Measurements from ENCODE around the gene ACOX3. TPM values are rescaled to one million over a fixed set of nuclear protein-coding genes. Genes with fewer than 3 reads are reported as not detected.

The ACOX3 gene
- total RNA-seq, 4 donors from 2014 or later = 18.7 to 104 (median 31.3) TPM

- TF ChIP-seq POLR2AphosphoS5 (IDR thresholded peaks at IDR 0.05) (no peak), CTCF (IDR thresholded peaks at IDR 0.05) (no peak), EP300 (IDR thresholded peaks at IDR 0.05; ENCODE audit: low read depth) (no peak)
- WGBS, 2 donors (ENCODE audit: low coverage in 1 of 2) = 77% methylated on average over 2 of the region's 2 CpGs; no CpG with 5 or more reads in 1 of the 2 donors
- Histone ChIP-seq H3K36me3 (peaks cover 0 to 4% (median 2%) of the 10 kb centered on the region in 4 donors), H3K4me1 (peaks cover 0 to 5% (median 2%) of the 10 kb centered on the region in 4 donors), H3K9me3 (no peaks in the 10 kb centered on the region), H3K4me3 (no peak overlapping the region), H3K27ac (no peak overlapping the region), H3K27me3 (no peaks in the 10 kb centered on the region)
- in situ Hi-C loops (cut with MboI; ENCODE audit: low pct_ligation_motif_present in 1 of 4, low pct_unique_long_range_greater_than_20kb in 1 of 4, low sequenced_read_pairs in 3 of 4) (loop anchor here in 2 of 4 donors (25.0 kb wide), 2 partner anchors 177 to 252 kb away; partner anchors contain the start of gene ABLIM2 (in 1 of the 2)), intact Hi-C loops (cut with DNase I; ENCODE audit: low total_unique reads) (no loop called here)
- DNase-seq = no peak
These were observed 26.1 kb downstream of the ACOX3 start for GRCh38 chr4:8414377-8414776.

GRCh38 chr4:8412288-8412687, 28.2 kb downstream of the ACOX3 start:
- in situ Hi-C loops (cut with MboI; ENCODE audit: low pct_ligation_motif_present in 1 of 4, low pct_unique_long_range_greater_than_20kb in 1 of 4, low sequenced_read_pairs in 3 of 4) = loop anchor here in 2 of 4 donors (25.0 kb wide), 2 partner anchors 175 to 250 kb away; partner anchors contain the start of gene ABLIM2 (in 1 of the 2)
- Histone ChIP-seq H3K4me1 (peaks cover 0 to 15% (median 7%) of the 10 kb centered on the region in 4 donors), H3K9me3 (no peaks in the 10 kb centered on the region), H3K27ac (no peak overlapping the region), H3K36me3 (peaks cover 0 to 4% (median 2%) of the 10 kb centered on the region in 4 donors), H3K27me3 (no peaks in the 10 kb centered on the region), H3K4me3 (no peak overlapping the region)
- 91 to 95% methylated on average over 4 to 5 of the region's 5 CpGs for WGBS, 2 donors (ENCODE audit: low coverage in 1 of 2)
- no peak for TF ChIP-seq EP300 (IDR thresholded peaks at IDR 0.05; ENCODE audit: low read depth)
- no peak for TF ChIP-seq POLR2A (IDR thresholded peaks at IDR 0.05)
- TF ChIP-seq CTCF (IDR thresholded peaks at IDR 0.05) = no peak
- TF ChIP-seq POLR2AphosphoS5 (IDR thresholded peaks at IDR 0.05) = no peak
- no peak for DNase-seq
- intact Hi-C loops (cut with DNase I; ENCODE audit: low total_unique reads) = no loop called here

GRCh38 chr4:8411351-8412180, 29.0 kb downstream of the ACOX3 start:
- DNase-seq = no peak
- no peak overlapping the region for H3K4me3 ChIP-seq
- peaks cover 0 to 4% (median 2%) of the 10 kb centered on the region in 4 donors for H3K36me3 ChIP-seq
- intact Hi-C loops (cut with DNase I; ENCODE audit: low total_unique reads) = no loop called here
- H3K9me3 ChIP-seq = no peaks in the 10 kb centered on the region
- H3K27me3 ChIP-seq = no peaks in the 10 kb centered on the region
- TF ChIP-seq POLR2A (IDR thresholded peaks at IDR 0.05) = no peak
- no peak for TF ChIP-seq EP300 (IDR thresholded peaks at IDR 0.05; ENCODE audit: low read depth)
- no peak for TF ChIP-seq CTCF (IDR thresholded peaks at IDR 0.05)
- TF ChIP-seq POLR2AphosphoS5 (IDR thresholded peaks at IDR 0.05) = no peak
- H3K4me1 ChIP-seq = peaks cover 0 to 15% (median 7%) of the 10 kb centered on the region in 4 donors
- WGBS, 2 donors (ENCODE audit: low coverage in 1 of 2) = 92 to 100% methylated on average over 7 to 13 of the region's 13 CpGs
- H3K27ac ChIP-seq = no peak overlapping the region
- in situ Hi-C loops (cut with MboI; ENCODE audit: low pct_ligation_motif_present in 1 of 4, low pct_unique_long_range_greater_than_20kb in 1 of 4, low sequenced_read_pairs in 3 of 4) = loop anchor here in 2 of 4 donors (25.0 kb wide), 2 partner anchors 174 to 249 kb away; partner anchors contain the start of gene ABLIM2 (in 1 of the 2)

GRCh38 chr4:8410641-8411271, 29.8 kb downstream of the ACOX3 start:
- intact Hi-C loops (cut with DNase I; ENCODE audit: low total_unique reads) (no loop called here), in situ Hi-C loops (cut with MboI; ENCODE audit: low pct_ligation_motif_present in 1 of 4, low pct_unique_long_range_greater_than_20kb in 1 of 4, low sequenced_read_pairs in 3 of 4) (loop anchor here in 2 of 4 donors (25.0 kb wide), 2 partner anchors 173 to 248 kb away; partner anchors contain the start of gene ABLIM2 (in 1 of the 2))
- TF ChIP-seq EP300 (IDR thresholded peaks at IDR 0.05; ENCODE audit: low read depth) (no peak), CTCF (IDR thresholded peaks at IDR 0.05) (peak in 2 of 5 experiments; percentile 21 to 32)
- peak; percentile 55 for DNase-seq
- Histone ChIP-seq H3K27me3 (no peaks in the 10 kb centered on the region), H3K4me1 (peaks cover 0 to 15% (median 7%) of the 10 kb centered on the region in 4 donors), H3K4me3 (no peak overlapping the region), H3K36me3 (peaks cover 0 to 4% (median 2%) of the 10 kb centered on the region in 4 donors), H3K27ac (no peak overlapping the region), H3K9me3 (no peaks in the 10 kb centered on the region)
- 80 to 82% methylated on average over 7 to 25 of the region's 26 CpGs for WGBS, 2 donors (ENCODE audit: low coverage in 1 of 2)
